Activated gamma-delta T cell (primary cell): ENCODE measurements around the gene FARP1.

ENCODE experiments used
- DNase-seq: peaks from one replicate; lab custom pipeline; 2025; lab: John Stamatoyannopoulos, UW

FARP1 gene

GRCh38 chr13:98280176-98280510, 137.2 kb downstream of the FARP1 start:
- no peak for DNase-seq

- DNase-seq = no peak
Observed at GRCh38 chr13:98284679-98285078, 141.8 kb downstream of the FARP1 start.

- no peak for DNase-seq
Observed at GRCh38 chr13:98285317-98285716, 142.4 kb downstream of the FARP1 start.

- DNase-seq = no peak
Observed at GRCh38 chr13:98285852-98286594, 143.1 kb downstream of the FARP1 start.

GRCh38 chr13:98286799-98287198, 143.9 kb downstream of the FARP1 start:
- no peak for DNase-seq

- DNase-seq = no peak
Observed at GRCh38 chr13:98288211-98288610, 145.3 kb downstream of the FARP1 start.

- DNase-seq = no peak
Observed at GRCh38 chr13:98289339-98289945, 146.5 kb downstream of the FARP1 start.

- no peak for DNase-seq
Observed at GRCh38 chr13:98290261-98290660, 147.4 kb downstream of the FARP1 start.

- DNase-seq = no peak
Observed at GRCh38 chr13:98291658-98292057, 148.8 kb downstream of the FARP1 start.

GRCh38 chr13:98293103-98293502, 150.2 kb downstream of the FARP1 start:
- DNase-seq = no peak

GRCh38 chr13:98293570-98294142, 150.8 kb downstream of the FARP1 start:
- DNase-seq = no peak

- DNase-seq = no peak
Observed at GRCh38 chr13:98295371-98295770, 152.5 kb downstream of the FARP1 start.

GRCh38 chr13:98297051-98297450, 154.2 kb downstream of the FARP1 start:
- no peak for DNase-seq

GRCh38 chr13:98297745-98298144, 154.9 kb downstream of the FARP1 start:
- no peak for DNase-seq

- DNase-seq = no peak
Observed at GRCh38 chr13:98298599-98298998, 155.7 kb downstream of the FARP1 start.

- no peak for DNase-seq
Observed at GRCh38 chr13:98299235-98299965, 156.5 kb downstream of the FARP1 start.

- DNase-seq = no peak
Observed at GRCh38 chr13:98299966-98300350, 157.1 kb downstream of the FARP1 start.

- no peak for DNase-seq
Observed at GRCh38 chr13:98300956-98301641, 158.2 kb downstream of the FARP1 start.

- DNase-seq = no peak
Observed at GRCh38 chr13:98301721-98302120, 158.8 kb downstream of the FARP1 start.

GRCh38 chr13:98303858-98304257, 161.0 kb downstream of the FARP1 start:
- DNase-seq = no peak

GRCh38 chr13:98305670-98306069, 162.8 kb downstream of the FARP1 start:
- no peak for DNase-seq

- DNase-seq = no peak
Observed at GRCh38 chr13:98307463-98308085, 164.7 kb downstream of the FARP1 start.
